ENCODE data around the gene TRIM46.

DNA sequence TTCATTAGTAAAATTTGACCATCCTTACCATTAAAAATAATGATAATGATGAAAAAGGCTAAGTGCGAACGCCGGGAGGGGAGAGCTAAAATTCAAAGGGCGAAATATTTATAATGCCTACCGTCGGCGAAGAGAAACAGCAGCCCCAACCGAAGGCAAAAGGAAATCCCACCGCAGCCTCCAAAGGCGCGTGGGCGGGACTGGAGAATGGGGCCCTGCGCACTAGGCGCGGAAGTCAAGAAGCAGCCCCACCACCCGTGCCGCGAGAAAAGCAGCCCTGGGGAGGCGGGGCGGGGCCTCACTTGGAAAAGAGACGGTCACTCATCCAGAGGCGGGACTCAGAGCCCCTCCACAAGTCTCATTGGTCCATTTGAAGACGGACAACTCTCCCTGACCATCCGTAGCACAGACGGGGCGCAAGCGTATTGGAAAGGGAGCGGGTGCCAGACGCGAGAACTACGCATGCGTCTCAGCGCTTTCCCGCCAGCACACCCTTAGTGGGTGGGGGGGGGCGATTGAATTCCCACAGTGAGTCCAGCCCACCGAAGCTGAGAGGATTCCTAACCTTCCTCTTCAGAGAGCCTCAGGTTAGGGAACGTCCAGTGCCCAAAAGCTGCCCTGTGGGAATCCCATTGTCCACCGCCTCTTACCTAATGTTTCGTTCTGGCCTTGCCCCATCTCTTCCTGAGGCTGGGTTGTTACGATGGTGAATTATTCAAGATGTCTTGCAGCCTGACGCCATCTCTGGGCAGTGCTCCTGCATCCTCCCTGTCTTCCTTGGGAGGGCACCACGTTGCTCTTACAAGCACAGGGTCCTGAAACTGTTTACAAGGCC lies 53.8 kb downstream of the TRIM46 start:
- TF ChIP-seq, protein P1, sequence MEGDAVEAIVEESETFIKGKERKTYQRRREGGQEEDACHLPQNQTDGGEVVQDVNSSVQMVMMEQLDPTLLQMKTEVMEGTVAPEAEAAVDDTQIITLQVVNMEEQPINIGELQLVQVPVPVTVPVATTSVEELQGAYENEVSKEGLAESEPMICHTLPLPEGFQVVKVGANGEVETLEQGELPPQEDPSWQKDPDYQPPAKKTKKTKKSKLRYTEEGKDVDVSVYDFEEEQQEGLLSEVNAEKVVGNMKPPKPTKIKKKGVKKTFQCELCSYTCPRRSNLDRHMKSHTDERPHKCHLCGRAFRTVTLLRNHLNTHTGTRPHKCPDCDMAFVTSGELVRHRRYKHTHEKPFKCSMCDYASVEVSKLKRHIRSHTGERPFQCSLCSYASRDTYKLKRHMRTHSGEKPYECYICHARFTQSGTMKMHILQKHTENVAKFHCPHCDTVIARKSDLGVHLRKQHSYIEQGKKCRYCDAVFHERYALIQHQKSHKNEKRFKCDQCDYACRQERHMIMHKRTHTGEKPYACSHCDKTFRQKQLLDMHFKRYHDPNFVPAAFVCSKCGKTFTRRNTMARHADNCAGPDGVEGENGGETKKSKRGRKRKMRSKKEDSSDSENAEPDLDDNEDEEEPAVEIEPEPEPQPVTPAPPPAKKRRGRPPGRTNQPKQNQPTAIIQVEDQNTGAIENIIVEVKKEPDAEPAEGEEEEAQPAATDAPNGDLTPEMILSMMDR (IDR thresholded peaks at IDR 0.05 in 8 of 11, conservative IDR thresholded peaks at IDR 0.05 in 3 of 11), result peak in 2 of 11 experiments; percentile 13 to 20
- TF ChIP-seq POLR2AphosphoS5 (IDR thresholded peaks at IDR 0.05), result peak; percentile 91 to 95 (median 91)
- TF ChIP-seq POLR2A (IDR thresholded peaks at IDR 0.05), result peak in 2 of 3 donors; percentile 36 to 57
